Heart left ventricle (tissue), 16 donors: ENCODE data around the gene PQBP1. TPM values are rescaled to one million over a fixed set of nuclear protein-coding genes. Genes with fewer than 3 reads are reported as not detected.
A peak's percentile ranks its signal among the peaks of the same experiment; 100 is the strongest.

ENCODE experiments used
- ATAC-seq, 4 donors: fragments of 200-7000 bp; cut with Tn5 transposase; one replicate each; pipeline ENCODE4 v1.9.1; 2020 to 2022; ENCODE audit warnings: moderate library complexity in 4 of 4, mild to moderate bottlenecking in 3 of 4, moderate number of reproducible peaks in 1 of 4
- DNase-seq, 5 donors: peaks; one replicate each; pipeline ENCODE4 v3.0.0-alpha.2; 2020
- H3K27ac ChIP-seq, 12 donors: fragments of 200-600 bp; sonication (generic) in 4 of 12; one replicate each; pipeline versions ENCODE4 v1.5.0 to v1.8.0; 2016 to 2022; ENCODE audit warnings: mild to moderate bottlenecking in 2 of 12
- H3K27me3 ChIP-seq, 9 donors: fragments of 200-600 bp; sonication (generic) in 2 of 9; one replicate each; pipeline versions ENCODE4 v1.5.1 to v1.8.0; 2016 to 2022; ENCODE audit warnings: mild to moderate bottlenecking in 3 of 9
- H3K36me3 ChIP-seq, 9 donors: fragments of 200-600 bp; sonication (generic) in 2 of 9; one replicate each; pipeline versions ENCODE4 v1.5.0 to v1.8.0; 2018 to 2022; ENCODE audit warnings: mild to moderate bottlenecking in 2 of 9
- H3K4me1 ChIP-seq, 12 donors: fragments of 200-600 bp; sonication (generic) in 4 of 12; one replicate each; pipeline versions ENCODE4 v1.5.0 to v1.8.0; 2016 to 2022; ENCODE audit warnings: mild to moderate bottlenecking in 3 of 12
- H3K4me3 ChIP-seq, 12 donors: fragments of 200-600 bp; sonication (generic) in 4 of 12; one replicate each; pipeline versions ENCODE4 v1.5.0 to v1.8.0; 2017 to 2022; ENCODE audit warnings: mild to moderate bottlenecking in 9 of 12, moderate library complexity in 4 of 12
- H3K9me3 ChIP-seq, 12 donors: fragments of 200-600 bp; sonication (generic) in 4 of 12; one replicate each; pipeline versions ENCODE4 v1.5.0 to v1.8.0; 2016 to 2022; ENCODE audit warnings: mild to moderate bottlenecking in 1 of 12
- CTCF ChIP-seq, 12 donors: fragments of 200-600 bp; sonication (generic) in 4 of 12; IDR thresholded peaks; one replicate each; pipeline versions ENCODE4 v1.5.0 to v1.8.0; 2018 to 2022; ENCODE audit warnings: antibody characterized with exemption in 12 of 12, mild to moderate bottlenecking in 5 of 12
- POLR2A ChIP-seq, 2 donors: fragments of 450-650 bp; IDR thresholded peaks; one replicate each; pipeline ENCODE4 v1.6.1; 2017; ENCODE audit warnings: antibody characterized with exemption in 2 of 2, mild to moderate bottlenecking in 2 of 2, moderate library complexity in 2 of 2
- WGBS, 4 donors: extraction: QIAGEN DNeasy Blood & Tissue Kit in 2 of 4; methylation state at CpG; one replicate each; pipeline versions ENCODE4 v1.1.5 to v1.1.7; 2013 to 2018; 5-methylcytosine and 5-hydroxymethylcytosine counted together
- intact Hi-C, 10 donors: fragments of 100-400 bp; cut with DNase I; formaldehyde crosslinking; loops; one replicate each; pipeline versions ENCODE4 v1.11.1 to v1.14.2; 2022
- polyA plus RNA-seq, 2 donors: library from polyadenylated mRNA; stranded (reverse); fragments of 200-250 nt; gene quantifications; one replicate each; pipeline ENCODE4 v1.2.3, GENCODE V29; 2013
- total RNA-seq, 9 donors: library from RNA; depleted of rRNA in 2 of 9; stranded (reverse); fragments of >200 nt in 2 of 9; fragmentation: NEBNext Ultra II Directional in 3 of 9; extraction: Animal tissue kit (Norgen Biotek cat#: 25700) in 3 of 9; gene quantifications; one replicate each; pipeline versions ENCODE4 v1.1.0 to v1.2.4, GENCODE V29; 2016 to 2023
- donor health status: ischemic (EF 13 %, LVEDD 7.1; RV severe dilation, severe dysfunction).
- donor health status: healthy with polysubstance abuse.
- donor health status: DM: no; HTN: yes; CAD: no.
- donor health status: DM: no; HTN: no; CAD: no.
- donor health status: ischemic (EF 25% LVEDD 6.9; RV normal size, moderate dysfunction).
- donor health status: ischemic (EF 25% LVEDD 5.7; RV mildly dilated, moderate dysfunction).
- donor health status: healthy.
- donor health status: DM: yes; HTN: yes; CAD: no.
- donor health status: ischemic (EF 35%, LVEDD 5.7; RV mildly dilated, moderate dysfunction).
- donor health status: nonischemic (EF 11% LVEDD 7.7; RV severe dilation, severe dysfunction).
- donor health status: DM: yes; HTN: yes; CAD: no.
- donor health status: PGD.
- donor health status: ischemic (EF 29% LVEDD 5.4; RV normal size, mild dysfunction).
- donor health status: nonischemic (EF 23%, LVEDD 6.1; RV moderate dilation, normal function).

The PQBP1 gene
- total and polyA plus RNA-seq, 11 donors = 45.3 to 99.0 (median 53.2) TPM

GRCh38 chrX:48927736-48928382, 30.1 kb downstream of the PQBP1 start:
- no peak for DNase-seq
- ATAC-seq = no peak
- H3K4me1 ChIP-seq = no peaks in the 10 kb centered on the region
- peaks cover 0 to 72% (median 49%) of the 10 kb centered on the region in 9 donors for H3K36me3 ChIP-seq
- H3K4me3 ChIP-seq = no peak overlapping the region
- H3K9me3 ChIP-seq = peaks cover 0 to 6% (median 0%) of the 10 kb centered on the region in 12 donors
- intact Hi-C loops = loop anchor here in 2 of 10 donors (10.0 kb wide), 2 partner anchors 117 to 273 kb away; partner anchors contain the start of gene TFE3 (in 1 of the 2)
- WGBS, 4 donors = 62 to 97% (median 85%) methylated on average over 2 of the region's 2 CpGs
- H3K27ac ChIP-seq = no peak overlapping the region
- H3K27me3 ChIP-seq = no peaks in the 10 kb centered on the region
- TF ChIP-seq POLR2A (IDR thresholded peaks at IDR 0.05) (no peak), CTCF (IDR thresholded peaks at IDR 0.05) (no peak)

- DNase-seq = no peak
- peaks cover 0 to 61% (median 36%) of the 10 kb centered on the region in 9 donors for H3K36me3 ChIP-seq
Measured at GRCh38 chrX:48933757-48934156, 36.0 kb downstream of the PQBP1 start.

GRCh38 chrX:48934581-48935300, 37.0 kb downstream of the PQBP1 start:
- H3K27me3 ChIP-seq = no peaks in the 10 kb centered on the region
- no peak for ATAC-seq
- intact Hi-C loops = no loop called here
- H3K9me3 ChIP-seq = peaks cover 0 to 8% (median 0%) of the 10 kb centered on the region in 12 donors
- 63 to 83% (median 76%) methylated on average over 7 of the region's 7 CpGs for WGBS, 4 donors
- peaks cover 0 to 52% (median 6%) of the 10 kb centered on the region in 12 donors for H3K4me1 ChIP-seq
- peak overlapping the region in 1 of 12 donors; percentile 42 for H3K27ac ChIP-seq
- no peak for DNase-seq
- TF ChIP-seq CTCF (IDR thresholded peaks at IDR 0.05) = no peak
- TF ChIP-seq POLR2A (IDR thresholded peaks at IDR 0.05) = no peak
- H3K36me3 ChIP-seq = peaks cover 0 to 55% (median 31%) of the 10 kb centered on the region in 9 donors
- no peak overlapping the region for H3K4me3 ChIP-seq

More at GRCh38 chrX:48933757-48934156, 36.0 kb downstream of the PQBP1 start:
- Histone ChIP-seq H3K9me3 (peaks cover 0 to 8% (median 0%) of the 10 kb centered on the region in 12 donors), H3K4me1 (peaks cover 0 to 42% (median 6%) of the 10 kb centered on the region in 12 donors), H3K4me3 (no peak overlapping the region), H3K27me3 (no peaks in the 10 kb centered on the region), H3K27ac (no peak overlapping the region)
- intact Hi-C loops = no loop called here
- no peak for TF ChIP-seq POLR2A (IDR thresholded peaks at IDR 0.05)
- TF ChIP-seq CTCF (IDR thresholded peaks at IDR 0.05) = no peak
- 82 to 93% (median 87%) methylated on average over 2 of the region's 2 CpGs for WGBS, 4 donors
- no peak for ATAC-seq

- DNase-seq (no peak), ATAC-seq (no peak)
- peak overlapping the region in 1 of 12 donors; percentile 42 for H3K27ac ChIP-seq
- WGBS, 4 donors = 71 to 100% (median 89%) methylated on average over 1 of the region's 1 CpG
- H3K4me1 ChIP-seq = peaks cover 0 to 56% (median 6%) of the 10 kb centered on the region in 12 donors
- H3K27me3 ChIP-seq = no peaks in the 10 kb centered on the region
- H3K36me3 ChIP-seq = peaks cover 0 to 49% (median 25%) of the 10 kb centered on the region in 9 donors
- intact Hi-C loops = no loop called here
- no peak overlapping the region for H3K4me3 ChIP-seq
- H3K9me3 ChIP-seq = peaks cover 0 to 8% (median 0%) of the 10 kb centered on the region in 12 donors
- no peak for TF ChIP-seq CTCF (IDR thresholded peaks at IDR 0.05)
Measured at GRCh38 chrX:48935301-48935670, 37.6 kb downstream of the PQBP1 start.
